OCI-LY7 (cell line): ENCODE data around the gene GPR25.

Experiments
- CTCF ChIP-seq: fragments of 200-600 bp; sonication (generic); conservative IDR thresholded peaks from 2 replicates; pipeline ENCODE4 v1.5.1; 2014; ENCODE audit warnings: mild to moderate bottlenecking, antibody characterized with exemption, low read length, moderate library complexity, mixed read lengths
- EZH2phosphoT487 ChIP-seq: fragments of 200-600 bp; sonication (generic); IDR thresholded peaks from 2 replicates; pipeline ENCODE4 v1.6.1; 2018; ENCODE audit warnings: low read depth, borderline replicate concordance, mild to moderate bottlenecking, mixed run types, antibody characterized with exemption, low read length, moderate library complexity, mixed read lengths

GRCh38 chr1:200873116-200873670, 412 bp downstream of the GPR25 start:
- TF ChIP-seq CTCF (no peak), EZH2phosphoT487 (no peak)
